22Rv1 (cell line): ENCODE data around the gene CNTN1.

Experiments
- H3K27ac ChIP-seq: fragments of 450-650 bp; 2 replicates; pipeline ENCODE4 v1.5.1; 2017
- CTCF ChIP-seq: fragments of 450-650 bp; IDR thresholded peaks from 2 replicates; pipeline ENCODE4 v1.5.1; 2017; ENCODE audit warnings: mild to moderate bottlenecking
- ZFX ChIP-seq: fragments of 450-650 bp; IDR thresholded peaks from 2 replicates; pipeline ENCODE4 v1.6.1; 2017; ENCODE audit warnings: antibody characterized with exemption, borderline replicate concordance

The CNTN1 gene

GRCh38 chr12:40889329-40889728, 197.1 kb downstream of the CNTN1 start:
- no peak overlapping the region for H3K27ac ChIP-seq

GRCh38 chr12:40892528-40892927, 200.3 kb downstream of the CNTN1 start:
- no peak overlapping the region for H3K27ac ChIP-seq
- TF ChIP-seq ZFX (no peak), CTCF (no peak)

More at GRCh38 chr12:40889329-40889728, 197.1 kb downstream of the CNTN1 start:
- TF ChIP-seq ZFX, result no peak
- TF ChIP-seq CTCF, result no peak

- TF ChIP-seq CTCF (no peak), ZFX (no peak)
- no peak overlapping the region for H3K27ac ChIP-seq
These were observed 206.3 kb downstream of the CNTN1 start for GRCh38 chr12:40898505-40898904.

GRCh38 chr12:40903040-40903439, 210.8 kb downstream of the CNTN1 start:
- TF ChIP-seq CTCF (no peak), ZFX (no peak)
- H3K27ac ChIP-seq, result no peak overlapping the region

GRCh38 chr12:40907115-40907527, 214.9 kb downstream of the CNTN1 start:
- TF ChIP-seq CTCF, result no peak
- H3K27ac ChIP-seq, result no peak overlapping the region

GRCh38 chr12:40911676-40912075, 219.4 kb downstream of the CNTN1 start:
- H3K27ac ChIP-seq, result no peak overlapping the region
- TF ChIP-seq CTCF, result no peak
- no peak for TF ChIP-seq ZFX

GRCh38 chr12:40915172-40915571, 222.9 kb downstream of the CNTN1 start:
- no peak overlapping the region for H3K27ac ChIP-seq
- no peak for TF ChIP-seq CTCF
- TF ChIP-seq ZFX, result no peak

GRCh38 chr12:40917561-40917960, 225.3 kb downstream of the CNTN1 start:
- no peak overlapping the region for H3K27ac ChIP-seq
- TF ChIP-seq CTCF (no peak), ZFX (no peak)
